Subcutaneous abdominal adipose tissue (tissue), 5 donors: ENCODE data around the gene METTL5.

Experiments
- H3K27ac ChIP-seq: one replicate; pipeline ENCODE4 v1.7.0; 2013; ENCODE audit warnings: low read depth, mild to moderate bottlenecking, inconsistent platforms, low read length, moderate library complexity
- H3K27me3 ChIP-seq, 5 donors: one replicate each; pipeline ENCODE4 v1.7.0; 2013; ENCODE audit warnings: low read length in 5 of 5, inconsistent platforms in 1 of 5; ENCODE audit not compliant: control insufficient read depth in 5 of 5, insufficient read depth in 4 of 5
- H3K36me3 ChIP-seq, 5 donors: one replicate each; pipeline ENCODE4 v1.7.0; 2013; ENCODE audit warnings: low read length in 5 of 5; ENCODE audit not compliant: control insufficient read depth in 5 of 5, insufficient read depth in 5 of 5
- H3K4me1 ChIP-seq, 5 donors: one replicate each; pipeline ENCODE4 v1.7.0; 2013; ENCODE audit warnings: low read length in 5 of 5, mild to moderate bottlenecking in 3 of 5, moderate library complexity in 1 of 5; ENCODE audit not compliant: control insufficient read depth in 5 of 5, insufficient read depth in 5 of 5
- H3K4me3 ChIP-seq, 5 donors: one replicate each; pipeline ENCODE4 v1.7.0; 2013; ENCODE audit warnings: low read length in 5 of 5, low read depth in 1 of 5
- H3K9ac ChIP-seq, 5 donors: one replicate each; pipeline ENCODE4 v1.7.0; 2013; ENCODE audit warnings: low read length in 5 of 5, mild to moderate bottlenecking in 4 of 5, moderate library complexity in 3 of 5
- H3K9me3 ChIP-seq, 5 donors: one replicate each; pipeline ENCODE4 v1.7.0; 2013; ENCODE audit warnings: low read length in 5 of 5; ENCODE audit not compliant: control insufficient read depth in 5 of 5
- donor health status: healthy.
- donor health status: healthy.
- donor health status: healthy.
- donor health status: healthy.
- donor health status: healthy.

Gene METTL5

GRCh38 chr2:169771021-169771420, 53.7 kb downstream of the METTL5 start:
- H3K9me3 ChIP-seq: no peaks in the 10 kb centered on the region
- no peaks in the 10 kb centered on the region for H3K36me3 ChIP-seq
- peaks cover 0 to 19% (median 7%) of the 10 kb centered on the region in 5 donors for H3K4me1 ChIP-seq
- no peak overlapping the region for H3K27ac ChIP-seq
- peaks cover 0 to 13% (median 4%) of the 10 kb centered on the region in 5 donors for H3K27me3 ChIP-seq
- H3K9ac ChIP-seq: no peak overlapping the region
- no peak overlapping the region for H3K4me3 ChIP-seq

GRCh38 chr2:169768262-169768995, 56.3 kb downstream of the METTL5 start:
- peaks cover 0 to 19% (median 7%) of the 10 kb centered on the region in 5 donors for H3K4me1 ChIP-seq
- H3K4me3 ChIP-seq: peak overlapping the region in 4 of 5 donors; percentile 52 to 69 (median 58)
- peak overlapping the region in 4 of 5 donors; percentile 22 to 68 (median 47) for H3K9ac ChIP-seq
- H3K27ac ChIP-seq: no peak overlapping the region
- H3K27me3 ChIP-seq: peaks cover 0 to 13% (median 4%) of the 10 kb centered on the region in 5 donors
- no peaks in the 10 kb centered on the region for H3K9me3 ChIP-seq
- H3K36me3 ChIP-seq: no peaks in the 10 kb centered on the region

DNA sequence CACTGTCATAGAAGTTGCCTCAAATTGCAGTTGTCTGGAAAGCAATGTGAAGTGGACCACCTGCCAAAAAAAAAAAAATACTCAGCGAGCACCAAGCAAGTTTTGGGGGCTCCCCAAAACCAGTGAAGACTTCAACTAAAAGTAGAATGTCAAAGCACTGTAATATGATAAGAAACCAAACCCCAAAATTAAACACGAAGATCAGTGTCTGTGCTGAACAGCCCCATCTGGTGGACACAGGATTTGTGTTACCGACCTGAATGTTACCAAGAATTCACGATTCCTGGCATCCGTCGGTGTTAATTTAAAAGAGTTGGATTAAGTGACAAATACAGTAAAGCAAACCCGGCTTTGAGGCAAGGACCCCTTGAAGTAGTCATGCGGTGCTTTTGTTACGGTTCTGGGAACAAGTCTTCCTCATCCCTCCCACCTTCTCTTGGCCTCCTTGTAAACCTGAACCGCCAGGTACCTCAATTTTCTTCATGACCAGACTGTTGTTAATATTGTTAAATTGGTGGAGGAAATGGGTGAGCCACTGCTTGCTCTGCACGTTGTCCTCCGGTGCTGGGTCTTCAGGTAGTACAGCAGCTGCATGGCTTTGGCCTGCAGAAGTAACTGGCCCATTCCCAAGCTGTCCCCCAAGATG, 57.3 kb downstream of the METTL5 start:
- Histone ChIP-seq H3K36me3 (no peaks in the 10 kb centered on the region), H3K9ac (no peak overlapping the region), H3K27ac (no peak overlapping the region), H3K27me3 (peaks cover 0 to 13% (median 4%) of the 10 kb centered on the region in 5 donors), H3K4me1 (peaks cover 0 to 19% (median 7%) of the 10 kb centered on the region in 5 donors), H3K4me3 (no peak overlapping the region), H3K9me3 (no peaks in the 10 kb centered on the region)

DNA sequence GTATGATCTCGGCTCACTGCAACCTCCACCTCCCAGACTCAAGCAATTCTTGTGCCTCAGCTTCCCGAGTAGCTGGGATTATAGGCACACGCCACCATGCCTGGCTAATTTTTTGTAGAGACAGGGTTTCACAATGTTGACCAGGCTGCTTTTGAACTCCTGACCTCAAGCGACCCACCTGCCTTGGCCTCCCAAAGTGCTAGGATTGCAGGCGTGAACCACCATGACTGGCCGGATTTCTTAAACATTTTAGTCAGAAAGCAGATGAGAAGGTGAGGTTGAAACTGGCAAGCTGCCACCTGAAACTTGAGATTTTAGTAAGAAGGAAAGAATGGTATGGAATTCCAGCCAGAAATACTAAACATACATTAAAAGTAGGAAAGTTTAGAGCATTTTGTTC, 59.2 kb downstream of the METTL5 start:
- Histone ChIP-seq H3K27ac (no peak overlapping the region), H3K4me1 (peaks cover 0 to 19% (median 7%) of the 10 kb centered on the region in 5 donors), H3K4me3 (no peak overlapping the region), H3K36me3 (no peaks in the 10 kb centered on the region), H3K27me3 (peaks cover 0 to 13% (median 4%) of the 10 kb centered on the region in 5 donors), H3K9ac (no peak overlapping the region), H3K9me3 (no peaks in the 10 kb centered on the region)

DNA sequence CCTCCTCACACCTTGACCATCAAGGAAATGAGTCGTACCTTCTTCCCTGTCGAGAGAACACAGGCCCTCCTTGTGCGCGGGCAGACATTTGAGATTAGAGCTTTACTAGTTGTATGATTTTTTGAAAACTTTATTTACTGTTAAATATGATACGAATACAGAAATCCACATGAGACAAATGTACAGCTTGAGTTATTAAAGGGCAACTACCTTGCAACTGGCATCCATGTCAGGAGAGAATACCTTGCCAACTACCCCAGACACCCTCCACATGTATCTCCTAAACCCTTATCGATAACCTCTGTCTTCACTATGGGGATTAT, 62.8 kb downstream of the METTL5 start:
- H3K4me1 ChIP-seq: no peaks in the 10 kb centered on the region
- H3K9me3 ChIP-seq: no peaks in the 10 kb centered on the region
- H3K27ac ChIP-seq: no peak overlapping the region
- no peak overlapping the region for H3K9ac ChIP-seq
- H3K27me3 ChIP-seq: no peaks in the 10 kb centered on the region
- H3K4me3 ChIP-seq: no peak overlapping the region
- H3K36me3 ChIP-seq: no peaks in the 10 kb centered on the region
